GM12878 (cell line): ENCODE data around the gene CUEDC1. TPM values are rescaled to one million over a fixed set of nuclear protein-coding genes. Genes with fewer than 3 reads are reported as not detected.

ENCODE experiments used
- ATAC-seq: fragments of 200-7000 bp; cut with Tn5 transposase; 3 replicates; pipeline ENCODE4 v1.9.1; 2020; ENCODE audit warnings: mild to moderate bottlenecking, moderate library complexity
- BruUV-seq: library from RNA; stranded (reverse); fragments of 400-500 nt; replicated peaks from 2 replicates; lab custom pipeline; 2021; lab: Mats Ljungman, UMichigan
- CTCF ChIA-PET: fragments of 300-600 bp; sonication (Branson Sonifier 250); formaldehyde crosslinking; extraction: SDS; loops from one replicate; lab custom pipeline; 2021; ENCODE audit warnings: inconsistent platforms; lab: Yijun Ruan, JAX
- POLR2A ChIA-PET: fragments of 350-600 bp; formaldehyde crosslinking; extraction: SDS; loops from one replicate; lab custom pipeline; 2021; ENCODE audit warnings: inconsistent platforms; lab: Charles Lee
- RAD21 ChIA-PET: fragments of 300-600 bp; sonication (Branson Sonifier 250); formaldehyde crosslinking; loops from one replicate; lab custom pipeline; 2023; ENCODE audit warnings: antibody characterized with exemption; ENCODE audit not compliant: unreplicated experiment; lab: Charles Lee
- SMC1A ChIA-PET: fragments of 300-600 bp; sonication (Branson Sonifier 250); formaldehyde crosslinking; loops from one replicate; lab custom pipeline; 2023; ENCODE audit not compliant: unreplicated experiment, uncharacterized antibody; lab: Charles Lee
- DNase-seq: peaks from one replicate; pipeline ENCODE4 v3.0.0-alpha.2; 2011; ENCODE audit warnings: low read depth, low spot score
- FAIRE-seq: peaks from 3 replicates; lab custom pipeline; 2011; peaks lifted over from hg19 to GRCh38; lab: Jason Lieb, UNC
- H2AFZ ChIP-seq: 2 replicates; pipeline ENCODE4 v1.6.0; 2011; ENCODE audit warnings: low read depth, low read length, control low read depth; ENCODE audit not compliant: control insufficient read depth
- H3K27ac ChIP-seq: 2 replicates; pipeline ENCODE4 v1.5.1; 2011; ENCODE audit warnings: control low read depth; ENCODE audit not compliant: control insufficient read depth, insufficient read depth
- H3K27me3 ChIP-seq, 2 experiments: replicated peaks in 1 of 2; 2 replicates each; pipeline versions ENCODE4 v1.6.0 to v1.6.1; 2011; ENCODE audit warnings: low read length in 1 of 2; ENCODE audit not compliant: control insufficient read depth in 2 of 2, insufficient read depth in 2 of 2
- H3K36me3 ChIP-seq, 2 experiments: 2 replicates each; pipeline ENCODE4 v1.5.1; 2011; ENCODE audit warnings: low read length in 1 of 2; ENCODE audit not compliant: control insufficient read depth in 2 of 2, insufficient read depth in 2 of 2
- H3K4me1 ChIP-seq: 2 replicates; pipeline ENCODE4 v1.6.1; 2011; ENCODE audit warnings: mild to moderate bottlenecking, low read length, moderate library complexity, mixed read lengths; ENCODE audit not compliant: control insufficient read depth, insufficient read depth
- H3K4me2 ChIP-seq: 2 replicates; pipeline ENCODE4 v1.6.0; 2011; ENCODE audit warnings: control low read depth; ENCODE audit not compliant: control insufficient read depth, insufficient read depth
- H3K4me3 ChIP-seq: fragments of 200-600 bp; sonication (generic); 2 replicates; pipeline ENCODE4 v1.5.1; 2016
- H3K79me2 ChIP-seq: 2 replicates; pipeline ENCODE4 v1.6.0; 2011; ENCODE audit warnings: low read length; ENCODE audit not compliant: control insufficient read depth, insufficient read depth
- H3K9ac ChIP-seq: 2 replicates; pipeline ENCODE4 v1.8.0; 2011; ENCODE audit warnings: low read length, control low read depth, mixed read lengths; ENCODE audit not compliant: control insufficient read depth, insufficient read depth
- H3K9me3 ChIP-seq: replicated peaks from 3 replicates; pipeline ENCODE4 v1.5.1; 2011; ENCODE audit warnings: mild to moderate bottlenecking, low read length; ENCODE audit not compliant: control insufficient read depth, insufficient read depth
- H4K20me1 ChIP-seq: 2 replicates; pipeline ENCODE4 v1.6.0; 2011; ENCODE audit not compliant: control insufficient read depth, insufficient read depth
- ATF7 ChIP-seq: fragments of 450-650 bp; IDR thresholded peaks from 2 replicates; pipeline ENCODE4 v1.6.1; 2016; ENCODE audit warnings: low read depth, mild to moderate bottlenecking
- CREB1 ChIP-seq: IDR thresholded peaks from 2 replicates; pipeline ENCODE4 v1.6.1; 2012; ENCODE audit warnings: low read depth, mild to moderate bottlenecking, inconsistent platforms
- ZNF384 ChIP-seq: IDR thresholded peaks from 2 replicates; pipeline ENCODE4 v1.6.1; 2012; ENCODE audit warnings: low read depth, mild to moderate bottlenecking, low read length, improper control_type of control experiment, borderline replicate concordance
- WGBS: methylation state at CpG from one replicate; pipeline ENCODE4 v1.1.6; 2016; ENCODE audit warnings: low lambda C conversion rate; ENCODE audit not compliant: insufficient replicate concordance, insufficient coverage; ENCODE audit errors: missing lambda C conversion rate; 5-methylcytosine and 5-hydroxymethylcytosine counted together
- in situ Hi-C: fragments of 300-500 bp; cut with MboI; formaldehyde crosslinking; loops from 9 replicates; pipeline ENCODE4 v1.14.3; 2018; ENCODE audit warnings: mixed read lengths
- intact Hi-C: fragments of 100-400 bp; cut with micrococcal nuclease; formaldehyde crosslinking; loops from one replicate; pipeline ENCODE4 v1.14.2; 2022; ENCODE audit not compliant: unreplicated experiment
- polyA plus RNA-seq, 11 experiments: library from polyadenylated mRNA; depleted of rRNA in 4 of 11; unstranded in 6 of 11; stranded (reverse) in 5 of 11; fragments of >200 nt; fragmentation: Nextera tagmentation in 4 of 11; fragmentation: Illumina TruSeq in 1 of 11; extraction: Ambion mirVana in 4 of 11; extraction: Trizol in 1 of 11; gene quantifications; 1 replicate in 1 of 11; 2 replicates in 10 of 11; pipeline versions ENCODE4 v1.2.1 to v1.2.3, GENCODE V29; 2011 to 2016; ENCODE audit warnings: inconsistent platforms in 2 of 11, missing spikeins in 2 of 11, low read depth in 1 of 11
- total RNA-seq, 4 experiments: library from RNA; depleted of rRNA in 3 of 4; stranded (reverse); fragments of >200 nt in 3 of 4; fragmentation: Illumina TruSeq in 1 of 4; extraction: Trizol in 1 of 4; gene quantifications; 2 replicates each; pipeline versions ENCODE4 v1.2.1 to v1.2.3, GENCODE V29; 2013 to 2021
- TF ChIP-seq, protein P1 (sequence below): fragments of 450-650 bp; IDR thresholded peaks from 2 replicates; pipeline ENCODE4 v1.6.1; 2016; ENCODE audit warnings: mild to moderate bottlenecking

Gene CUEDC1
- total and polyA plus RNA-seq, 10 of the 15 experiments (the other 5 are each of a cell fraction or from before 2014, with no cell fraction given) = 0.24 to 7.4 (median 1.8) TPM

DNA sequence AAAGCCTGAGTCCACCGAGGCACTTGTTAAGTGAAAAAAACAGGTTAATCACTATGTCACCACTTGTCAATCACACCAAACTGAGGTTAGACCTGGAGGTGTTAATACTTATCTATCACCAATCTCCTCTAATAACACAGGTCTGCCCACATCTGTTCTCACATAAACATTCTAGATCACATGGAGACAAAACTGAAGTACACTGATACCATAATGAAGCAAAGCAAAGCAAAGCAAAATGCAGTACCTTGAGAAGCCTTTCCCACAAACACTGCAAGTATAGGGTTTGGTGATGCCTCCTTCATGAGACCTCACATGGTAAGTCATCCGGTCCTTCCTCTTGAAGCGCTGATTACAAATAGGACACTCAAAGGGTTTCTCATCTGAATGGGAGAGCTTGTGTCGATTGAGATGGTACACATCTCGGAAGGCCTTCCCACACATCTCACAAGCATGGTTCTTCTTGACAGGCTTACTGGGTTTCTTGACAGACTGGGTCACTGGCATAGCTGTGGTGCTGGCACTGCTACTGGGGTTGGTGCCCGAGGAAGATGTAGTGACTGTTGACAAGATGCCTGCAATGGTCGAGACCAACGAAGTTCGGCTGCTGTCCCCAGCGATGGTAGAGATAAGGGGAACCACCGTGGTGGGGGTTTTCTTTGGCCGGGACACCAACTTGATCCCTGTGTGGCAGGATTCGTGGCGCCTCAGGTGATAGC lies 27.4 kb upstream of the CUEDC1 start:
- no peak for TF ChIP-seq CREB1
- TF ChIP-seq, protein P1, sequence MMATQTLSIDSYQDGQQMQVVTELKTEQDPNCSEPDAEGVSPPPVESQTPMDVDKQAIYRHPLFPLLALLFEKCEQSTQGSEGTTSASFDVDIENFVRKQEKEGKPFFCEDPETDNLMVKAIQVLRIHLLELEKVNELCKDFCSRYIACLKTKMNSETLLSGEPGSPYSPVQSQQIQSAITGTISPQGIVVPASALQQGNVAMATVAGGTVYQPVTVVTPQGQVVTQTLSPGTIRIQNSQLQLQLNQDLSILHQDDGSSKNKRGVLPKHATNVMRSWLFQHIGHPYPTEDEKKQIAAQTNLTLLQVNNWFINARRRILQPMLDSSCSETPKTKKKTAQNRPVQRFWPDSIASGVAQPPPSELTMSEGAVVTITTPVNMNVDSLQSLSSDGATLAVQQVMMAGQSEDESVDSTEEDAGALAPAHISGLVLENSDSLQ = peak; percentile 83
- 0 out of 2 replicates have a peak, but pooled peaks have one; percentile 3 for TF ChIP-seq ATF7
- TF ChIP-seq ZNF384 = 0 out of 2 replicates have a peak, but pooled peaks have one; percentile 25
- ATAC-seq (peak; percentile 13), FAIRE-seq (no peak), DNase-seq (no peak)
- Histone ChIP-seq H3K4me1 (no peaks in the 10 kb centered on the region), H3K4me3 (0 out of 2 replicates have a peak overlapping the region, but pooled peaks have one; percentile 5), H4K20me1 (peaks cover 2% of the 10 kb centered on the region; the same call in 1 of the 2 replicates), H3K9me3 (no peaks in the 10 kb centered on the region), H3K9ac (no peak overlapping the region), H3K27ac (no peak overlapping the region), H3K79me2 (peaks cover 18% of the 10 kb centered on the region), H2AFZ (no peak overlapping the region), H3K4me2 (peak overlapping the region; percentile 28), H3K27me3 (no peaks in the 10 kb centered on the region), H3K36me3 (peaks cover 0 to 9% of the 10 kb centered on the region in 2 experiments; a peak in 1 of 4 replicates)
- WGBS = over 99% methylated on average over 14 of the region's 14 CpGs
- in situ Hi-C loops = no loop called here
- ChIA-PET CTCF (interaction anchor here (0.6 to 8.8 kb wide), 14 partner anchors 10 to 149 kb away, joined by 3 to 195 read pairs (median 4); no protein-coding TSS in a partner anchor), POLR2A (interaction anchor here (1.2 to 1.8 kb wide), 4 partner anchors 8 to 83 kb away, joined by 3 to 5 read pairs (median 4); partner anchors contain the start of gene SRSF1), SMC1A (interaction anchor here (0.8 to 9.3 kb wide), 11 partner anchors 8 to 126 kb away, joined by 3 to 114 read pairs (median 11); partner anchors contain the start of gene SRSF1), RAD21 (interaction anchor here (0.7 to 2.4 kb wide), 7 partner anchors 17 to 131 kb away, joined by 3 to 10 read pairs (median 4); no protein-coding TSS in a partner anchor)
- intact Hi-C loops = no loop called here
- BruUV-seq = no TSS peak
